ENCODE data around the gene CEP85.
"Not testable (repeated sequence)": the region's sequence is repeated elsewhere in the genome, so short reads cannot be mapped to it uniquely, and the experiment has no call there.

CEP85 gene

DNA sequence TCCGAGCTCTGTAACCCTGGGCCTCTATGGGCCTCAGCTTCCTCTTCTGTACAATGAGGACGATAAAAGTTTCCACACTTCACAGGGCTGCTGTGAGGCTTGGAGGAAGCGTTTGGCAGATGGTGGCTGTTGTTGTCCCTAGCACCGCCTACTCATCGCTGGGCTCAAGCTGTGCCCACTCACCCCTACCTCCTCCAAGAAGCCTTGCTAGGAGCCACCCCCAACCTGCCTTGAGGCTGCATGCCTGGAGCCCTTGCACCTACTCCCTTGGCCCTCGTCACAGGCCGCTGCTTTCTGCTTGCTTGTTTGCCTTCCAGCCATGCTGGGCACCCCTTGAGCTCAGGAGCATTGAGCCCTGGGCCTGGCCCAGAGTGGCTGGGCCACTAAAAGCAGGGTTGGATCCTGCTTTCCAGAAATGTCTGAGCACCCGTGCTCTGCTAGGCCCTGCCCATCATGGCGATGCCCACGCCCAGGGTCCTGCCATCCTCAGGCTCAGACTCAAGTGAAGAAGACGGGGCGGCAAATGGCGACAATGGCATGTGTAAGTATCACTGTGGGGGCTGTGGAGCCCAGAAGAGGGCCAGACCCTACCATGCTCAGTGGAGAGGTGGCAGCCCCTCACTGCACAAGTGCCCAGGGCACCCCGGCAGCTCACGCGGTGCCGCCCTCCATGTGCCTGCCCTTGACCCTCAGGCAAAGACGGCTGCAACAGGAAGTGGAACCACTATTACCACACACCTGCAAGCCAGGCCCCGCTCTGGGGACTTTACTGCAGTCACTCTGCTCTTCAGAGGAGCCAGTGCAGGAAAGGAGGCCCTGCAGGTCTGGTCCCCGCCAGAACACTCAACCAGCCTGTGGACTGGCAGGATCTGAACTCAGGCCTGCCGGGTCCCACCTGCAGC is 55.4 kb downstream of the CEP85 start:
- H3K4me3 ChIP-seq (replicated peaks in 1 of 2; ENCODE audit: low read depth in 2 of 2, low read length in 2 of 2): no peak overlapping the region
- DNase-seq (ENCODE audit: low read depth in 2 of 2): no peak
- TF ChIP-seq, protein P1, sequence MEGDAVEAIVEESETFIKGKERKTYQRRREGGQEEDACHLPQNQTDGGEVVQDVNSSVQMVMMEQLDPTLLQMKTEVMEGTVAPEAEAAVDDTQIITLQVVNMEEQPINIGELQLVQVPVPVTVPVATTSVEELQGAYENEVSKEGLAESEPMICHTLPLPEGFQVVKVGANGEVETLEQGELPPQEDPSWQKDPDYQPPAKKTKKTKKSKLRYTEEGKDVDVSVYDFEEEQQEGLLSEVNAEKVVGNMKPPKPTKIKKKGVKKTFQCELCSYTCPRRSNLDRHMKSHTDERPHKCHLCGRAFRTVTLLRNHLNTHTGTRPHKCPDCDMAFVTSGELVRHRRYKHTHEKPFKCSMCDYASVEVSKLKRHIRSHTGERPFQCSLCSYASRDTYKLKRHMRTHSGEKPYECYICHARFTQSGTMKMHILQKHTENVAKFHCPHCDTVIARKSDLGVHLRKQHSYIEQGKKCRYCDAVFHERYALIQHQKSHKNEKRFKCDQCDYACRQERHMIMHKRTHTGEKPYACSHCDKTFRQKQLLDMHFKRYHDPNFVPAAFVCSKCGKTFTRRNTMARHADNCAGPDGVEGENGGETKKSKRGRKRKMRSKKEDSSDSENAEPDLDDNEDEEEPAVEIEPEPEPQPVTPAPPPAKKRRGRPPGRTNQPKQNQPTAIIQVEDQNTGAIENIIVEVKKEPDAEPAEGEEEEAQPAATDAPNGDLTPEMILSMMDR (IDR thresholded peaks at IDR 0.05; ENCODE audit: low read depth, low read length): no peak

DNA sequence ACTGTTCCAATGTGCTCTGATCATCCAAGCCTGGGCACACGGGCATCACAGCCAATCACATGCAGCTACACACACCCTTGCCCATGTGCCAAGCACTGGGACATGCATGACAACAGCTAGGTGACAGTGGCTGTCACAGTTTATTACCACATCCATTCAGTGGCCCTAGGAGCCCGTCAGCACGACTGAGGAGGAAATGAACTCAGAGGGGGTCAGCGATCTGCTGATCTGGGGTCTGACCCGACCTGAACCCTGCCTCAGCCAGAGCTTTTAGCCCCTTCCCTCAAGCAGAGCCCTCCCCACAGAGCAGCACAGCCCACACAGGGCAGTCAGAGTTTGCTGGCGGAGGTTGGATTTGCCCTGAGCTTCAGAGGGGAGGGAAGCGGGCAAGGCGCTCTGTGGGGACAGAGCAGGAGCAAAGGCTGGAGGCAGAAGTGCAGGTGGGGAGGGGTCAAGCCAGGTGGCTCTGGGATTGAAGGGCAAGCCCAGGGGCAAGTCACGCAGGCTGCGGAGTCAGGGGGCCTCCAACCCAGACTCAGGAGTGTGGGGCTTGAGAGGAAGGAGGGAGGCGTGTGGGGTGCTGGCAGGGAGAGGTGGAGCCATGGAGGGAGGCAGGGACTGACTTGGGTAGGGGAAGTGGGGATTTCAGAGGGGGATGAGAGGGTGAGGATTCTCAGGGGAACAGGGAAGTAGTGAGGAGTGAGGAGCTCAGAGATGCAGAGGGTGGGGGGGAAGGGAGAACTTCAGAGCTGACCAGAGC is 56.3 kb downstream of the CEP85 start:
- TF ChIP-seq, protein P1 (IDR thresholded peaks at IDR 0.05; ENCODE audit: low read depth, low read length): no peak
- H3K4me3 ChIP-seq (replicated peaks in 1 of 2; ENCODE audit: low read depth in 2 of 2, low read length in 2 of 2): no peak overlapping the region
- DNase-seq (ENCODE audit: low read depth in 2 of 2): no peak

DNA sequence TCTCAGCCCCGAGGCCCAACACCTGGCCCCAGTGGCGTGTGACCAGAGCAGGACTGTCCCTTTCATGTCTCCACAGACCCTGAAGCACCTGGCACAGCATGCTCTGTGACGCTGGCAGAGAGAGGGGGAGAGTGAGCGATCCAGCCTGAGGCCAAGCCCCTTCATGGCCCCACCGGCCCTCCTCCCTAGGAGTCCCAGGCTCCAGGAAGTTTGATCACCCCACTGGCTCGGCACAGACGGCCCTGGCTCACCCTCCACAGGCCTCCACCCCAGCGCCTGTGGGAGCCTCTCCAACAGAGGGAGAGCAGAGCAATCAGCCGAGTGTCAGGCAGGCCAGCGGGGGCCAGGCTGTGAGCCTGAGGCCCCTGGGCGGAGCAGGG is 56.9 kb downstream of the CEP85 start:
- no peak for DNase-seq (ENCODE audit: low read depth in 2 of 2)
- H3K4me3 ChIP-seq (replicated peaks in 1 of 2; ENCODE audit: low read depth in 2 of 2, low read length in 2 of 2): no peak overlapping the region
- TF ChIP-seq, protein P1 (IDR thresholded peaks at IDR 0.05; ENCODE audit: low read depth, low read length): no peak

DNA sequence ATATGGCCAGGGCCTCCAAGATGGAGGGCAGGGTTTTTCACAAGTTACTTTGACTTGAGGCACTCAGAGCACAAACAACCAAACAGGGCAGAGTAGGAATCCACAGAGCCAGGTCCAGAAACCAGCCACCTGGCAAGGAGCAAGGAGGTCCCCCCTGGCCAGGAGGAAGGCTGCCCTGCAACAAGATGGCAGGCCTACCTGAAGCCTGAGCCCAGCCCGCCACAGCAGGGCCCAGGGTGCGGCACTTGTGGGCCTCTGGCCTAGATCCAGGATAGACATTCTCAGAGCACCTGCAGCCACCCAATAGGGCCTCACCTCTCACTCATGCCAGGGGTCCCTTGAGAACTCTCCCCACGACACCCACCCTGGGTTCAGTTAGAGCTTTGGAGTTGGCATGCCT is 57.4 kb downstream of the CEP85 start:
- no peak overlapping the region for H3K4me3 ChIP-seq (replicated peaks in 1 of 2; ENCODE audit: low read depth in 2 of 2, low read length in 2 of 2)
- TF ChIP-seq, protein P1 (IDR thresholded peaks at IDR 0.05; ENCODE audit: low read depth, low read length): no peak
- no peak for DNase-seq (ENCODE audit: low read depth in 2 of 2)

DNA sequence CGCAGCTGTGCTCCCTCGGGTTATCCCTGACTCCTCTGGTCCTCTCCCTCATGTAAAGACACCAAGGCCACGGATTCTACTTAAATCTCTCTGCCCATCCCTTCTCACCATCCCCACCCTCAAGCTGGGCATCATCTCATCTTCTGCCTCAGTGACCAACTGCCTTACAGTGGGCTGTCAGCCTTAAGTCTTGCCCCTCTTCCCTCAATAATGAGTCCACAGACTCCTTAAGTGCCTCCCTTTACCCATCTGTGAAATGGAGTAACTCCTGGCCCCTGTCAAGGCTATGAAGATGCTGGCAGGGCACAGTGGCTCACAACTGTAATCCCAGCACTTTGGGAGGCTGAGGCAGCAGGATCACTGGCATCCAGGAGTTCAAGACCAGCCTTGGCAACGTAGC is 57.9 kb downstream of the CEP85 start:
- H3K4me3 ChIP-seq (replicated peaks in 1 of 2; ENCODE audit: low read depth in 2 of 2, low read length in 2 of 2): no peak overlapping the region
- TF ChIP-seq, protein P1 (IDR thresholded peaks at IDR 0.05; ENCODE audit: low read depth, low read length): no peak
- DNase-seq (ENCODE audit: low read depth in 2 of 2): no peak

DNA sequence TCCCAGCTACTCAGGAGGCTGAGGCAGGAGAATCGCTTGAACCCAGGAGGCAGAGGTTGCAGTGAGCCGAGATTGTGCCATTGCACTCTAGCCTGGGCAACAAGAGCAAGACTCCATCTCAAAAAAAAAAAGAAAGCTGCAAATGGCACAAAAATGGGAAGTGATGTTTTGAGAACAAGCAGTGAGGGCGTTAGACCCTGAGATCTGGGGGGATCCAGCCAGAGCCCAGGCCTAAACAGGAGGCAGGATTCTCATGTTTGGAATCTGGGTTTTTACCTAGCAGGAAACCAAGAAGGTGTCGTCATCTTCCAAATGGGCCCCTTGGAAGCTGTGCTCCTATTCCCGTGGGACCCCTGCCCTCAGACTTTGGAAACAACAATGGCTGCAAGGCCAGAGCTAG is 58.7 kb downstream of the CEP85 start:
- not testable (repeated sequence) for DNase-seq (ENCODE audit: low read depth in 2 of 2); H3K4me3 ChIP-seq (replicated peaks in 1 of 2; ENCODE audit: low read depth in 2 of 2, low read length in 2 of 2)

DNA sequence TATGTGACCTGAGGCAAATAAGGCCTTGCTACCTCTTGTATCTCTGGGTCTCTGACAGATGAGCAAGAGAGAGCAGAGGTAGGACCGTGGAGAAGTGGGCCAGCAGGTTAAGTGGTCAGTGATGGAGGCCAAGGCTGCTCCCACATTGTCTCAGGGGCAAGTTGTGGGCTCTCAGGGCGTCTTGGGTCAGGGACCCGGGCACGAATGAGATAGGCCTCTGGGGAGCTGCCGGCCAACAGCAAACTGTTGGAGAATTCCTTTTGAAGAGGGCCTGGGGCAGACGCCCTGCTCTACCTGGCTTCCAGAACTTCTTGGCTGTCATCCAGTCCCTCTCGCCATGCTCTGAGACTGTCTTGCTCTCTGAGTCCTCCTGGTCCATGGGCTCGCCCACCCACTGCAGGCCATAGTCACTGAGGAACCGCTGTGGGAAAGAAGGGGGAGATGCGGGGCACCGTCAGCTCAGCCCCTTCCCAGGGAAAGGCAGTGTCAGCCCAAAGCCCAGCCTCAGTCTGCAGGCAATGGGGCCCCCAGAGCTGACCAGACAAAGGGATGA is 60.0 kb downstream of the CEP85 start:
- no peak overlapping the region for H3K4me3 ChIP-seq (replicated peaks in 1 of 2; ENCODE audit: low read depth in 2 of 2, low read length in 2 of 2)
- no peak for DNase-seq (ENCODE audit: low read depth in 2 of 2)
- TF ChIP-seq, protein P1 (IDR thresholded peaks at IDR 0.05; ENCODE audit: low read depth, low read length): no peak

Measured in cardiac fibroblast (primary cell).